Spleen (tissue), 7 donors: ENCODE measurements around the gene OR5AU1.
"Not testable (repeated sequence)": the region's sequence is repeated elsewhere in the genome, so short reads cannot be mapped to it uniquely, and the experiment has no call there.

Experiments
- POLR2A ChIP-seq, 3 donors: fragments of 450-650 bp; IDR thresholded peaks; one replicate each; pipeline ENCODE4 v1.5.1; 2017; ENCODE audit warnings: antibody characterized with exemption in 3 of 3, mild to moderate bottlenecking in 1 of 3
- TF ChIP-seq, protein P1 (sequence below), 11 experiments: fragments of 200-600 bp in 7 of 11; fragments of 450-650 bp in 4 of 11; sonication (generic) in 4 of 11; IDR thresholded peaks in 8 of 11; conservative IDR thresholded peaks in 3 of 11; 1 replicate in 7 of 11; 2 replicates in 4 of 11; pipeline versions ENCODE4 v1.4.0 to v1.8.0; 2016 to 2021; ENCODE audit warnings: antibody characterized with exemption in 11 of 11, inconsistent platforms in 4 of 11, mild to moderate bottlenecking in 1 of 11
- donor health status: DM: no; HTN: no; CAD: no; lungs with moderate emphysema.
- donor health status: DM: no; HTN: no; CAD: no.
- donor health status: DM: no; HTN: no; CAD: no.

- not testable (repeated sequence) for TF ChIP-seq POLR2A (IDR thresholded peaks at IDR 0.05)
- TF ChIP-seq, protein P1, sequence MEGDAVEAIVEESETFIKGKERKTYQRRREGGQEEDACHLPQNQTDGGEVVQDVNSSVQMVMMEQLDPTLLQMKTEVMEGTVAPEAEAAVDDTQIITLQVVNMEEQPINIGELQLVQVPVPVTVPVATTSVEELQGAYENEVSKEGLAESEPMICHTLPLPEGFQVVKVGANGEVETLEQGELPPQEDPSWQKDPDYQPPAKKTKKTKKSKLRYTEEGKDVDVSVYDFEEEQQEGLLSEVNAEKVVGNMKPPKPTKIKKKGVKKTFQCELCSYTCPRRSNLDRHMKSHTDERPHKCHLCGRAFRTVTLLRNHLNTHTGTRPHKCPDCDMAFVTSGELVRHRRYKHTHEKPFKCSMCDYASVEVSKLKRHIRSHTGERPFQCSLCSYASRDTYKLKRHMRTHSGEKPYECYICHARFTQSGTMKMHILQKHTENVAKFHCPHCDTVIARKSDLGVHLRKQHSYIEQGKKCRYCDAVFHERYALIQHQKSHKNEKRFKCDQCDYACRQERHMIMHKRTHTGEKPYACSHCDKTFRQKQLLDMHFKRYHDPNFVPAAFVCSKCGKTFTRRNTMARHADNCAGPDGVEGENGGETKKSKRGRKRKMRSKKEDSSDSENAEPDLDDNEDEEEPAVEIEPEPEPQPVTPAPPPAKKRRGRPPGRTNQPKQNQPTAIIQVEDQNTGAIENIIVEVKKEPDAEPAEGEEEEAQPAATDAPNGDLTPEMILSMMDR (IDR thresholded peaks at IDR 0.05 in 8 of 11, conservative IDR thresholded peaks at IDR 0.05 in 3 of 11), result not testable (repeated sequence)
These were observed 9.8 kb upstream of the OR5AU1 start for GRCh38 chr14:21165670-21166069.
